ENCODE data around the gene SLC25A30.
"Not testable (repeated sequence)": the region's sequence is repeated elsewhere in the genome, so short reads cannot be mapped to it uniquely, and the experiment has no call there.

Gene SLC25A30

DNA sequence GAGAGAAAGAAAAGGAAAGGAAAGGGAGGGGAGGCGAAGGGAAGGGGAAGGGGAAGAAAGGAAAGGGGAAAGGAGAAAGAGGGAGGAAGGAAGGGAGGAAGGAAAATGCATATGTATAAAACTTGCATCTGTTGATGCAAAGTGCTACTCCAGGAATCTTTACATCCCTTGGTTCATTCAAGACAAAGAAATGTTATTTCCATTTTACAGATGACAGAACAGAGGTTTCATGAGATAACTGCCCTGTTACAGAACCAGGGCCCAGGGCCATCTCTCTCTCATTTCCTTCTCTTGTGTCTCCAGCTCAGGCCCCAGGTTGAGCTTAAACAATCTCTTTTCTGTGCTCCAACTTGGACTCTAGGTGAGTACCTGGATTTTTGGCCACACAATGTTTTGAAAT lies 1.8 kb upstream of the SLC25A30 start:
- Histone ChIP-seq H3K9ac (ENCODE audit: low read length) (no peak overlapping the region), H3K9me3 (ENCODE audit: control insufficient read depth, low read length) (no peaks in the 10 kb centered on the region), H3K27me3 (ENCODE audit: control insufficient read depth, insufficient read depth, low read length) (no peaks in the 10 kb centered on the region), H3K36me3 (ENCODE audit: control insufficient read depth, insufficient read depth, low read length) (no peaks in the 10 kb centered on the region), H3K4me3 (ENCODE audit: low read length) (no peak overlapping the region), H3K4me1 (ENCODE audit: control insufficient read depth, insufficient read depth, low read length) (peaks cover 8% of the 10 kb centered on the region)

DNA sequence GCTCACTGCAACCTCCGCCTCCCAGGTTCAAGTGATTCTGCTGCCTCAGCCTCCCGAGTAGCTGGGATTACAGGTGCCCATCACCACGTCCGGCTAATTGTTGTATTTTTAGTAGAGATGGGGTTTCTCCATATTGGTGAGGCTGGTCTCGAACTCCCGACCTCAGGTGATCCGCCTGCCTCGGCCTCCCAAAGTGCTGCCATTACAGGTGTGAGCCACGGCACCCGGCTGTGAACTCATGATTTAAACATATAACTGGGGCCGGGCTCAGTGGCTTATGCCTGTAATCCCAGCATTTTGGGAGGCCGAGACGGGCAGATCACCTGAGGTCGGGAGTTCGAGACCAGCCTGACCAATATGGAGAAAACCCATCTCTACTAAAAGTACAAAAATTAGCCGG lies 1.2 kb upstream of the SLC25A30 start:
- not testable (repeated sequence) for H3K27me3 ChIP-seq (ENCODE audit: control insufficient read depth, insufficient read depth, low read length); H3K36me3 ChIP-seq (ENCODE audit: control insufficient read depth, insufficient read depth, low read length); H3K9me3 ChIP-seq (ENCODE audit: control insufficient read depth, low read length); H3K9ac ChIP-seq (ENCODE audit: low read length); H3K4me3 ChIP-seq (ENCODE audit: low read length)
- H3K4me1 ChIP-seq (ENCODE audit: control insufficient read depth, insufficient read depth, low read length), result peaks cover 13% of the 10 kb centered on the region

DNA sequence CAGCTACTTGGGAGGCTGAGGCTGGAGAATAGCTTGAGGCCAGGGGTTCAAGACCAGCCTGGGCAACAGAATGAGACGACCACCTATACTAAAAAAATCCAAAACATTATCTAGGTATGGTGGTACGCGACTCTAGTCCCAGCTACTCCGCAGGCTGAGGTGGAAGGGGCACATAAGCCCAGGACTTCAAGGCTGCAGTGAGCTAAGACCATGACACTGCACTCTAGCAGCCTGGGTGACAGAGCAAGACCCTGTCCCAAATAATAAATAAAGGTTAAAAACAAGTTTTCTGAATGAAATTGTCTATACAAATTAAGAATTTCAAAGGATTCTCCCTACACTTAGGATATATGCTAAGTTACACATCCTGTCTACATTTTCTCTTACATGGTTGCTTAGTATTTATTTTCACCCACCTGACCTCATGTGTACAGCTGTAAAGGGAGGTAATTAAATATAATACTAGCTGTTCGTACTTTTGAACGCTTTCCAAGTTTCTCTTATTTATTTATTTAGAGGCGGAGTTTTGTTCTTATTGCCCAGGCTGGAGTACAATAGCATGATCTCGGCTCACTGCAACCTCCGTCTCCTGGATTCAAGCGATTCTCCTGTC lies 1.6 kb downstream of the SLC25A30 start:
- Histone ChIP-seq H3K9me3 (ENCODE audit: control insufficient read depth, low read length) (no peaks in the 10 kb centered on the region), H3K27me3 (ENCODE audit: control insufficient read depth, insufficient read depth, low read length) (no peaks in the 10 kb centered on the region), H3K4me1 (ENCODE audit: control insufficient read depth, insufficient read depth, low read length) (peaks cover 13% of the 10 kb centered on the region), H3K36me3 (ENCODE audit: control insufficient read depth, insufficient read depth, low read length) (no peaks in the 10 kb centered on the region), H3K4me3 (ENCODE audit: low read length) (peak overlapping the region; percentile 44), H3K9ac (ENCODE audit: low read length) (peak overlapping the region; percentile 82)

- H3K4me1 ChIP-seq (ENCODE audit: control insufficient read depth, insufficient read depth, low read length), result peaks cover 13% of the 10 kb centered on the region
- H3K4me3 ChIP-seq (ENCODE audit: low read length), result peak overlapping the region; percentile 62
- no peaks in the 10 kb centered on the region for H3K27me3 ChIP-seq (ENCODE audit: control insufficient read depth, insufficient read depth, low read length)
- no peaks in the 10 kb centered on the region for H3K9me3 ChIP-seq (ENCODE audit: control insufficient read depth, low read length)
- peak overlapping the region; percentile 76 for H3K9ac ChIP-seq (ENCODE audit: low read length)
- H3K36me3 ChIP-seq (ENCODE audit: control insufficient read depth, insufficient read depth, low read length), result no peaks in the 10 kb centered on the region
These were observed 3.1 kb downstream of the SLC25A30 start for GRCh38 chr13:45415112-45415511.

DNA sequence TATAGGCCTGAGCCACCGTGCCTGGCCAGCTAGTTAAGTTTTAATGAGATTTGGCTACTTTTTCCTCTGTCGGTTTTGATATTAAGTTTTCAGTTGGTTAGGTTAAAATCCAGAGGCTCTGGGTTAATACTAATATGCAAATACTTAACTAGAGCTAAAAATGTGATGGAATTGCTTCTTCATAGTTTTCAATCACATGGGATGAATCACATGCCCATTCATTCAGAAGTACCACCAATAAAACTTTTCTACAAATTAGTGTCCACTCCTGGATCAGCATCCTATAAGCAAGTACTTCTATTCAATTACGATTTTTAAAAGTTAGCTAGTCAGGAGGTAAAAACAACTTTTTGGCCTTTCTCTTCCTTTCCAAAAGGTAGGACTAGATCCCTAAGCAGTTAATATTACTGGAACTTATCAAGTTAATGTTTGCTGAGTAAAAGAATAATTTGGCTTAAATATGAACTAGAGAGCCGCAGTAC lies 4.3 kb downstream of the SLC25A30 start:
- H3K9me3 ChIP-seq (ENCODE audit: control insufficient read depth, low read length), result no peaks in the 10 kb centered on the region
- H3K27me3 ChIP-seq (ENCODE audit: control insufficient read depth, insufficient read depth, low read length), result no peaks in the 10 kb centered on the region
- H3K4me3 ChIP-seq (ENCODE audit: low read length), result no peak overlapping the region
- H3K36me3 ChIP-seq (ENCODE audit: control insufficient read depth, insufficient read depth, low read length), result no peaks in the 10 kb centered on the region
- H3K4me1 ChIP-seq (ENCODE audit: control insufficient read depth, insufficient read depth, low read length), result peaks cover 13% of the 10 kb centered on the region
- H3K9ac ChIP-seq (ENCODE audit: low read length), result peak overlapping the region; percentile 76

DNA sequence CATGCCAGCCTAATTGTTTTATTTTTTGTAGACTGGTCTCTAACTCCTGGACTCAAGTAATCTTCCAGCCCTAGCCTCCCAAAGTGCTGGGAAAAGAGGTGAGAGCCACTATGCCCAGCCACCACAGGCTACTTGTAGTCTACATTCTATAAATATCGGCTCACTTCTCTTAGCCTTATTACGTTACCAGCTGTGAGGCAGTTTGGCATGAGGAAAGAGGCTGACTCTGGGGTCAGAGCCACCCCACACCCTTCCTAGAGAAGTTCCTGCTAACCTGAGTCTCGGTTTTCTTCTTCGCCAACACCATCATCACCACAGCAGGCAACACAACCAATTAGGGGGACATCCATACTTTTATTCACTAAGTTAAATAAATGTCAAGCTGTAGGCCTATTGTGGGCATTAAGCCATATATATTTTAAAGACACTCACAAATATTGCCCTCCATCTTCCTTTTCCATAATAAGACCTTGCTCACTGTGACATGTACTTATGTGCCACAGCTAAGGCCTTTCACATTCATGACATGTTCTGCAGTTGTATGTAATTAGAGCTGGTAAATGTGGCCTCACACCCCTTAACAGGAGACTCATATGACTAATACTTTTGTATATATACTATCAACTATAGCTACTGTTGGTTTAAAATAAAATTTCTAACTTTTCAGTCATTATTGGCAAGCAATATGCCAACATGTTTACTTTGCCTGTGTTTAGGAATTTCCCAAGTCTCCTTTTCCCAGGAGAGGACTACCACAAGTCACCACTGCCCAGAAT lies 5.7 kb downstream of the SLC25A30 start:
- Histone ChIP-seq H3K36me3 (ENCODE audit: control insufficient read depth, insufficient read depth, low read length) (no peaks in the 10 kb centered on the region), H3K9ac (ENCODE audit: low read length) (no peak overlapping the region), H3K4me1 (ENCODE audit: control insufficient read depth, insufficient read depth, low read length) (peaks cover 13% of the 10 kb centered on the region), H3K27me3 (ENCODE audit: control insufficient read depth, insufficient read depth, low read length) (no peaks in the 10 kb centered on the region), H3K4me3 (ENCODE audit: low read length) (no peak overlapping the region), H3K9me3 (ENCODE audit: control insufficient read depth, low read length) (no peaks in the 10 kb centered on the region)

- H3K9ac ChIP-seq (ENCODE audit: low read length), result no peak overlapping the region
- peaks cover 11% of the 10 kb centered on the region for H3K4me1 ChIP-seq (ENCODE audit: control insufficient read depth, insufficient read depth, low read length)
- H3K9me3 ChIP-seq (ENCODE audit: control insufficient read depth, low read length), result no peaks in the 10 kb centered on the region
- no peak overlapping the region for H3K4me3 ChIP-seq (ENCODE audit: low read length)
- no peaks in the 10 kb centered on the region for H3K36me3 ChIP-seq (ENCODE audit: control insufficient read depth, insufficient read depth, low read length)
- H3K27me3 ChIP-seq (ENCODE audit: control insufficient read depth, insufficient read depth, low read length), result no peaks in the 10 kb centered on the region
These were observed 6.5 kb downstream of the SLC25A30 start for GRCh38 chr13:45411631-45412030.

GRCh38 chr13:45411221-45411620 lies 7.0 kb downstream of the SLC25A30 start:
- H3K4me1 ChIP-seq (ENCODE audit: control insufficient read depth, insufficient read depth, low read length), result peaks cover 8% of the 10 kb centered on the region
- no peaks in the 10 kb centered on the region for H3K36me3 ChIP-seq (ENCODE audit: control insufficient read depth, insufficient read depth, low read length)
- no peak overlapping the region for H3K9ac ChIP-seq (ENCODE audit: low read length)
- no peaks in the 10 kb centered on the region for H3K9me3 ChIP-seq (ENCODE audit: control insufficient read depth, low read length)
- H3K4me3 ChIP-seq (ENCODE audit: low read length), result no peak overlapping the region
- H3K27me3 ChIP-seq (ENCODE audit: control insufficient read depth, insufficient read depth, low read length), result no peaks in the 10 kb centered on the region

GRCh38 chr13:45410466-45410865 lies 7.7 kb downstream of the SLC25A30 start:
- H3K36me3 ChIP-seq (ENCODE audit: control insufficient read depth, insufficient read depth, low read length), result no peaks in the 10 kb centered on the region

GRCh38 chr13:45410001-45410400 lies 8.2 kb downstream of the SLC25A30 start:
- no peaks in the 10 kb centered on the region for H3K36me3 ChIP-seq (ENCODE audit: control insufficient read depth, insufficient read depth, low read length)
- H3K4me1 ChIP-seq (ENCODE audit: control insufficient read depth, insufficient read depth, low read length), result peaks cover 6% of the 10 kb centered on the region
- no peaks in the 10 kb centered on the region for H3K9me3 ChIP-seq (ENCODE audit: control insufficient read depth, low read length)
- no peak overlapping the region for H3K9ac ChIP-seq (ENCODE audit: low read length)
- no peak overlapping the region for H3K4me3 ChIP-seq (ENCODE audit: low read length)
- H3K27me3 ChIP-seq (ENCODE audit: control insufficient read depth, insufficient read depth, low read length), result no peaks in the 10 kb centered on the region

More at GRCh38 chr13:45410466-45410865, 7.7 kb downstream of the SLC25A30 start:
- Histone ChIP-seq H3K4me1 (ENCODE audit: control insufficient read depth, insufficient read depth, low read length) (peaks cover 8% of the 10 kb centered on the region), H3K27me3 (ENCODE audit: control insufficient read depth, insufficient read depth, low read length) (no peaks in the 10 kb centered on the region), H3K4me3 (ENCODE audit: low read length) (no peak overlapping the region), H3K9ac (ENCODE audit: low read length) (no peak overlapping the region), H3K9me3 (ENCODE audit: control insufficient read depth, low read length) (no peaks in the 10 kb centered on the region)

- Histone ChIP-seq H3K27me3 (ENCODE audit: control insufficient read depth, insufficient read depth, low read length) (no peaks in the 10 kb centered on the region), H3K4me3 (ENCODE audit: low read length) (no peak overlapping the region), H3K4me1 (ENCODE audit: control insufficient read depth, insufficient read depth, low read length) (no peaks in the 10 kb centered on the region), H3K36me3 (ENCODE audit: control insufficient read depth, insufficient read depth, low read length) (no peaks in the 10 kb centered on the region), H3K9me3 (ENCODE audit: control insufficient read depth, low read length) (no peaks in the 10 kb centered on the region), H3K9ac (ENCODE audit: low read length) (no peak overlapping the region)
These were observed 11.8 kb downstream of the SLC25A30 start for GRCh38 chr13:45406421-45406820.

DNA sequence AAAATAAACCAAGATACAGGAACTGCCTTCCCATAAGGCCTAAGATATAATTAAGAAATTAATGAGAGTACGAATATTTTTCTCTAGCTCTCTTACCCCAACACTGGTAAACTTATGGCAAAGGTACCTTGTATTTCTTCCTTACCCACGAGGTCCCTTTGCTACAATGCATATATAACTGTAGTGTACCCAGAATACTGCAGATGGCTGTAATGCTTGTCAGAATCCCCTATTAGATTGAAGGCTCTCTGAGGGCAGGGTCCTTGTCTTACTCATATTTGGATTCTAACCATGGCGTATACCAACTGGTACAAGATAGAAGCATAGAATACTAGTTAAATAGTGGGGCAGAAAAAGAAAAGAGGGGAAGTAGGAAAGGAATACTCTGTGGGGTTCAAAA lies 15.1 kb downstream of the SLC25A30 start:
- H3K27me3 ChIP-seq (ENCODE audit: control insufficient read depth, insufficient read depth, low read length), result no peaks in the 10 kb centered on the region
- H3K9ac ChIP-seq (ENCODE audit: low read length), result no peak overlapping the region
- H3K4me1 ChIP-seq (ENCODE audit: control insufficient read depth, insufficient read depth, low read length), result no peaks in the 10 kb centered on the region
- no peak overlapping the region for H3K4me3 ChIP-seq (ENCODE audit: low read length)
- H3K36me3 ChIP-seq (ENCODE audit: control insufficient read depth, insufficient read depth, low read length), result no peaks in the 10 kb centered on the region
- H3K9me3 ChIP-seq (ENCODE audit: control insufficient read depth, low read length), result no peaks in the 10 kb centered on the region

All from mucosa of stomach (tissue), 1 donor.